Superior temporal gyrus (tissue), 1 donor: ENCODE measurements around the gene ANKMY1.
"Not testable (repeated sequence)": the region's sequence is repeated elsewhere in the genome, so short reads cannot be mapped to it uniquely, and the experiment has no call there.

Experiments
- DNase-seq: peaks from one replicate; pipeline ENCODE4 v3.0.0-alpha.2; 2016; ENCODE audit errors: extremely low spot score

ANKMY1 gene

DNA sequence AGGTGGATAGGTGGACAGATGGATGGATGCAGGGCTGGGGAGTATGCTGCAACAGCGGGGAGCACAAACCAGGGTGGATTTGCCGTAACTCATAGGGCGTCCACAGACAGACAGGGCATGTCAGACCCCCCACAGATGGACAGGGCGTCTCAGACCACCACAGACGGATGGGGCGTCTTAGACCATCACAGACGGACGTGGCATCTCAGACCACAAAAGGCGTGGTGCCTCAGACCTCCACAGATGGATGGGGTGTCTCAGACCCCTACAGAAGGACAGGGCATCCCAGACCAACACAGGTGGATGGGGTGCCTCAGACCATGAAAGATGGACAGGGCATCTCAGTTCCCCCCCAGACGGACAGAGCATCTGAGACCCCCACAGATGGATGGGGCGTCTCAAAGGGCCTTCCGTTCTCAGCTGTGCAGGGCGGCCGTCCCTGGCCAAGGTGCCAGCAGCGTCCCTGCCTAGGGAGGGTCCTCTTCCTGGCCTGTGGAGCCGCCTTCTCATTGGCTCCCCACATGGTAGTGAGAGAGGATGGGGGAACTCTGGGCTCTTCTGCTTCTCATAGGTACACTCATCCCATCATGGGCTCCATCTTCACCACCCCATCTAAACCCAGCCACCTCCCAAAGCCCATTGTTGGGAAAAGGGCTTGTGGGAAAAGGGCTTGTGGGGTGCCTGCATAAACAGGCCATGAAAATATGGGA lies 2.1 kb downstream of the ANKMY1 start:
- DNase-seq, result no peak

DNA sequence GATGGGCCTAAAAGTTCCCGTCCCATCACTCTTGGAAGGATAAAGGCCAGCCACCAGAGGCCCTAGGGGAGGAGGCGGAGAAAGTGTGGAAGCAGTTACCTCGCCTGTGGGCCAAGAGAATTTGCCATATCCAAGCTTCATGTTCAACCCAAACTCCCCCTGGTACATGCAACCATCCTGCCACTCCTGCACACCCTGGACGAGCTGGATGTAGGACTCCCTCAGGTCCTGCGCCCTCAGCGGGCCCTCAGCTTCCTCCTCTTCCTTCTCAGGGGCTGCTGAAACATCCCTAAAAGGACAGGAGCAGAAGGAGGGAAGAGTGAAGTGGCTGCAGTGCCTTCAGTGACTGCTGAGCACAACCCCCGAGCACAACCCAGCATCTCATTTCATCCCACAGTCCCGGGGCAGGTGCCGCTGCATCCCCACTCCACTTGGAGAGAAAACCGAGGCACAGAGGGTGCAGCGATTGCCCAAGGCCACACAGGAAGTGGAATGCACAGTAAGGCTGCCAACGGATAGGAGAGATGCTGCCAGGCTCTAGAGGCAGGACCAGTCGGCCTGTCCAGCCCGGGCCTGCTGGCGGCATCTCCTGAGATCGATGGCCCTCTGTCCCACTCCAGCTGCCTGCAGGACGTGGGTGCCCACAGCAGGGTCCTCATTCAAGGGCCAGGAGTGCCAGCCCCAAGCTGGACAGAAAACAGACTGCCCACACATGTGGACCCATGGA lies 2.9 kb downstream of the ANKMY1 start:
- DNase-seq, result no peak

DNA sequence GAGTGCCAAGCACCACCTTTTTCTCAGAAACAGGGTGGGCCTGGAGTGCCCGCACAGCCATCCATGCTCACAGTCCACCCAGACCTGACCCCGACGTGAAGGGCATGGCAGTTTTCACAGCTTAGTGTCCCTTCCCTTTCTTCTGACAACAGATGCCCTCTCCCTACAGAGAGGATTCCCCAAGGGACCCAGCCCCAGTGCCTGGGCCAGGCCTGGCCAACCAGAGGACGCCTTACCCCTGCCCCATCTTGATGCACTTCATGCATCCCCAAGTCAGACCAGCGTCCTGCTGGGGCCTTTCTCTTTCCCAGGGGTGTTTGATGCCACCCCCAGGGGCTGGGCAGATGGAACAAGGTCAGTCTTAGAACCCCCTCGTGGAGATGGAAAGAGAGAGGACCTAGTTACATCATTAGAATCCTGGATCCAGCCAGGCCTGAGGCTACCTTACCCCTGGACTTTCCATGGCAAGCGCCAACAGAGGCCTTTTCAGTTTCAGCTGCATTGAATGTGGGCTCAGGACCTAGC lies 3.8 kb downstream of the ANKMY1 start:
- DNase-seq, result no peak

GRCh38 chr2:240551811-240552210 lies 6.0 kb downstream of the ANKMY1 start:
- no peak for DNase-seq

- DNase-seq, result no peak
Measured at GRCh38 chr2:240551288-240551687, 6.5 kb downstream of the ANKMY1 start.

- no peak for DNase-seq
Measured at GRCh38 chr2:240539906-240540305, 17.9 kb downstream of the ANKMY1 start.

GRCh38 chr2:240539101-240539500 lies 18.7 kb downstream of the ANKMY1 start:
- not testable (repeated sequence) for DNase-seq

GRCh38 chr2:240538031-240538780 lies 19.6 kb downstream of the ANKMY1 start:
- DNase-seq, result no peak

DNA sequence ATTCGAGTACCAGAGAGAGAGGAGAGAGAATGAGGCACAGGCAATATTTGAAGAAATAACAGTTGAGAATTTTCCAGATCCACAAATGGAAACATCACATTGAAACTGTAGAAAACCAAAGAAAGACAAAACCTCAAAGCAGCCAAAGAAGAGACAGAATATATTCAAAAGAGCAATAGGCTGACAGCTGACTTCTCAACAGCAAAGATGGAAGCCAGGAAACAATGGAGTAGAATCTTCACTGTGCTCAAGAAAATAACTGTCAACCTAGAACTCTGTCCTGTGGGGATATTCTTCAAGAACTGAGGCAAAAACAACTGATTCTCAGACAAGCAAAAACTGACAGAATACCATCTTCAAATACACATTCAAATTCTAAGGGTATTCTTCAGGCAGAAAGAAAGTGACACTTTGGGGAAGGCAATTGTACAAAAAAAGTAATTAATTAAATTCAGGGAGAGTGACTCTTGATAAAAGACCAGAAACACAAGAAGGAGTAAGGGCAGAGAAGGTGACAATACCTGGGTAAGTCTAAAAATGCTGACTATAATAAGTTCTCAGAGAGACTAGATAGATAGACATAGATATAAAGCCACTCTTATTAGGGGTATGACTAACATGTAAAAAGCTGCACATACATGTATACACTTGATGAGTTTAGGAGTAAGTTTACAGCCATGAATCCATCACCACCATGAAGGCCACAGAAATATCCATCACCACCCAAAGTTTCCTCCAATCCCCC lies 25.6 kb downstream of the ANKMY1 start:
- no peak for DNase-seq

- no peak for DNase-seq
Measured at GRCh38 chr2:240531038-240531437, 26.8 kb downstream of the ANKMY1 start.

GRCh38 chr2:240530181-240530580 lies 27.6 kb downstream of the ANKMY1 start:
- DNase-seq, result no peak

GRCh38 chr2:240529344-240529999 lies 28.3 kb downstream of the ANKMY1 start:
- no peak for DNase-seq

GRCh38 chr2:240528406-240529040 lies 29.3 kb downstream of the ANKMY1 start:
- no peak for DNase-seq

GRCh38 chr2:240527153-240527750 lies 30.5 kb downstream of the ANKMY1 start:
- no peak for DNase-seq

GRCh38 chr2:240526521-240526920 lies 31.3 kb downstream of the ANKMY1 start:
- DNase-seq, result no peak

DNA sequence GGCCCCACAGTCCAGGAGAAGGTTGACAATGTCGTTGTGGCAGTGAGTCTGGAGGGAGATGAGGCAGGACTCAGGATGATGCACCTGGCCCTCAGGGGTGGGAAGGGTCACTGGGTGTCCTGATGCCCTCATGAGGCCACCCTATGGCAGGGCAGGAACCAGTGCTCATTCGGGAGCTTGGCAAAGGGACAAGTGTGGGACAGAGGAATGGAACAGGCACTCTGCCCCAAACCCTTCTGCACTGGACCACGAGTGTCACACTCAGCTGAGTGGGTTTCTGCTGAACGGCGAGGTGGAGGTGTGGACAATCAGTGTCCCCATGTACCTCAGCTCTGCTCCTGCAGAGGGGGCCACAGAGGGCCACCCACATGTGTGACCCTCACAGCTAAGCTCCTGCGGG lies 32.0 kb downstream of the ANKMY1 start:
- no peak for DNase-seq

DNA sequence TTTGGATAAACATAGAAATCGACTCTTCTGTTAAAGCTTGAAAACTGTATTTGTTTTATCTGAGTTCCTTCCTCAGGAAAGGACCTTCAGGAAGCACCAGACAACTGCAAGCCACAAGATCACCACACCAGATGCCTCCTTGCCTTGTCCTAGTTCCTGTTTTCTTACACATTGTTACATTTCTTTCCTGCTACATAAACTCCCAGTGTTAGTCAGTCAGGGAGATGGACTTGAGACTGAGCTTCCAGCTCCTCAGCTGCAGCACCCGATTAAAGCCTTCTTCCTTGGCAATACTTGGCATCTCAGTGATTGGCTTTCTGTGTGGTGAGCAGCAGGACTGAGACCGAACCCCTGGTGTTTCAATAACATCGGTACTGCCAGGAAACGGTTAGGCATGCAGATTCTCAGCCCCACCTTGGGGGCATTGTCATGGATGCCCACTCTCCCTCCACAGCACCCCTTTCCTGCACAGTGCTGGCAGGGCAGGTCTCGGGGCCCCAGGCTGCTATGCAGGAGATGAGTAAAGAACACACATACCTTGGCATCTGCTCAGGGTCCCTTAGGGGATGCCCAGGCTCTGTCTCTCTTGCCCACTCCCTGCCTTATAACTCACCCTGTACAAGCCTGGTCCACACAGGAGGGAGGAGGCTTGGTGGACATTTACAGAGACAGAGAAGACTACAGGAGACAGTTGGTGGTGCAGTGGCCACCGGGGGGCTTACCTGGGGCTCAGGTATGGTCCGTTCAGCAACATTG lies 32.6 kb downstream of the ANKMY1 start:
- no peak for DNase-seq

- no peak for DNase-seq
Measured at GRCh38 chr2:240523451-240524281, 34.1 kb downstream of the ANKMY1 start.

DNA sequence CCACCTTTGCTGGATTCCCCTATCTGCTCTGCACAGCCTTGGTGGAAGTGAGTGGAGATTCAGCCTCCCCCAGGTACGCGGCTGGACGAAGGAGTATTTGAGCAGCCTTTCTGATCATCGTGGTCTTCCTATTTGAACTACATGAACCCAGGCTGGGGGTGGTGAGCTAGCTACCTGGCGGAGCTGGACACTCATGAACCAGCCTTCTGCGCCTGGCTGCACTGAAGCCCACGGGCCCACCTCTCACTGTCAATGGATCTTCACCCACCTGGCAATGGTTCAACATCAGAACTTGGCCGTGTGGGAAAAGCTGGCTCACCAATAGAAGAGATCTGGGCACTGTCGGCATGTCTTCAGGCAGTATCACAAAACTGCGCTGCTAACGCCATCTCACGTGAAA lies 35.4 kb downstream of the ANKMY1 start:
- DNase-seq, result no peak
